Coronary artery (tissue), 2 donors: ENCODE data around the gene CHD8.

ENCODE experiments used
- DNase-seq: peaks from one replicate; pipeline ENCODE4 v3.0.0-alpha.2; 2017; ENCODE audit warnings: low spot score
- H3K27ac ChIP-seq, 2 donors: fragments of 200-600 bp; sonication (generic); one replicate each; pipeline ENCODE4 v1.5.1; 2016 to 2019
- H3K4me3 ChIP-seq: fragments of 200-600 bp; sonication (generic); 2 replicates; pipeline ENCODE4 v1.5.1; 2016; ENCODE audit warnings: mild to moderate bottlenecking, moderate library complexity
- CTCF ChIP-seq: fragments of 200-600 bp; sonication (generic); IDR thresholded peaks from one replicate; pipeline ENCODE4 v1.5.1; 2019; ENCODE audit warnings: antibody characterized with exemption

The CHD8 gene

GRCh38 chr14:21343035-21343794 lies 112.7 kb downstream of the CHD8 start:
- DNase-seq = no peak
- Histone ChIP-seq H3K4me3 (no peak overlapping the region), H3K27ac (no peak overlapping the region)
- no peak for TF ChIP-seq CTCF
